Activated CD4-positive, alpha-beta T cell treated with anti-CD3 and anti-CD28 coated beads, Interleukin-2, amount 50 U/mL, for 16 hours (primary cell): Measurements from ENCODE around the gene ABCA1.
"Not testable (repeated sequence)": the region's sequence is repeated elsewhere in the genome, so short reads cannot be mapped to it uniquely, and the experiment has no call there.

Experiments used
- DNase-seq: peaks from one replicate; pipeline ENCODE4 v3.0.0-alpha.2; 2020

Gene ABCA1, protein sequence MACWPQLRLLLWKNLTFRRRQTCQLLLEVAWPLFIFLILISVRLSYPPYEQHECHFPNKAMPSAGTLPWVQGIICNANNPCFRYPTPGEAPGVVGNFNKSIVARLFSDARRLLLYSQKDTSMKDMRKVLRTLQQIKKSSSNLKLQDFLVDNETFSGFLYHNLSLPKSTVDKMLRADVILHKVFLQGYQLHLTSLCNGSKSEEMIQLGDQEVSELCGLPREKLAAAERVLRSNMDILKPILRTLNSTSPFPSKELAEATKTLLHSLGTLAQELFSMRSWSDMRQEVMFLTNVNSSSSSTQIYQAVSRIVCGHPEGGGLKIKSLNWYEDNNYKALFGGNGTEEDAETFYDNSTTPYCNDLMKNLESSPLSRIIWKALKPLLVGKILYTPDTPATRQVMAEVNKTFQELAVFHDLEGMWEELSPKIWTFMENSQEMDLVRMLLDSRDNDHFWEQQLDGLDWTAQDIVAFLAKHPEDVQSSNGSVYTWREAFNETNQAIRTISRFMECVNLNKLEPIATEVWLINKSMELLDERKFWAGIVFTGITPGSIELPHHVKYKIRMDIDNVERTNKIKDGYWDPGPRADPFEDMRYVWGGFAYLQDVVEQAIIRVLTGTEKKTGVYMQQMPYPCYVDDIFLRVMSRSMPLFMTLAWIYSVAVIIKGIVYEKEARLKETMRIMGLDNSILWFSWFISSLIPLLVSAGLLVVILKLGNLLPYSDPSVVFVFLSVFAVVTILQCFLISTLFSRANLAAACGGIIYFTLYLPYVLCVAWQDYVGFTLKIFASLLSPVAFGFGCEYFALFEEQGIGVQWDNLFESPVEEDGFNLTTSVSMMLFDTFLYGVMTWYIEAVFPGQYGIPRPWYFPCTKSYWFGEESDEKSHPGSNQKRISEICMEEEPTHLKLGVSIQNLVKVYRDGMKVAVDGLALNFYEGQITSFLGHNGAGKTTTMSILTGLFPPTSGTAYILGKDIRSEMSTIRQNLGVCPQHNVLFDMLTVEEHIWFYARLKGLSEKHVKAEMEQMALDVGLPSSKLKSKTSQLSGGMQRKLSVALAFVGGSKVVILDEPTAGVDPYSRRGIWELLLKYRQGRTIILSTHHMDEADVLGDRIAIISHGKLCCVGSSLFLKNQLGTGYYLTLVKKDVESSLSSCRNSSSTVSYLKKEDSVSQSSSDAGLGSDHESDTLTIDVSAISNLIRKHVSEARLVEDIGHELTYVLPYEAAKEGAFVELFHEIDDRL (N-terminal part only)

DNA sequence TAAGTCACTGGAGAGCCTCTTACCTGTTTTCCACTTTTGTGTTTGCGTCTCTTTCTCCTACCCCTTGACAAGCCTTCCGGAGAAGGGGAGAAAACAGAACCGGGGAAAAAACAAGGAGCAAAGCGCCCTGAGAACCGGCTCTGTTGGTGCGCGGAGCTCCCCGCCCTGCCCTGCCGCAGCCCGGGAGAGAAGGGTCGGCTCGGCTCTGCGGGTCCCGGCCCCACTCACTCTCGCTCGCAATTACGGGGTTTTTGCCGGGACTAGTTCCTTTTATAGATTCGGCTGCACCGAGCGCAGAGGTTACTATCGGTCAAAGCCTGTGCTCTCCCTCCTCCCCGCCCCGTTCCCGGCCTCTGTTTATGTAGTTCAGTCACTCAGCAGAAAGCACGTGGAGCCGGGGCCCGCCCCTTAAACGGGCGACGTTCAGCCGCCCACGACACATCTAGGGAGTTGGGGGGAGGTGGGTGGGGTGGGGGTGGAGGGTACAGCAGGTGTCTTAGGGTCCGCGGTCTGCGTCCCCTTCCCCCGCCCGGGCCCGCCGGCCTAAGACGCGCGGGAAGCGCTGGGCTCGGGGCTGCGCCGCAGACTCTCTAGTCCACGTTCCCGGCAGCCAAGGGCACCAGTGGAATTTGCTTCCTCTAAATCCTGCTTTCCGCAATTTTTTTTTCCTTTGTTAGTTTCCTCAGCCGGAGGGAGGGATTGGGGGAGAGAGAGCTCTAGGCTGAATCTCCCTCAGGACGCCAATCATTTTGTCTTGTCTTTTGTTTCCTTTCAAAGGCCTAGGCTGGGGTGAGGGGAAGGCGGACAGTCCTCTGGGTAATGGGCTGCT, at the start of gene ABCA1:
ABCA1 (minus strand) TSS at position 244 of the 829 bp plus-strand sequence. CDS start 24,476 bp downstream, outside the sequence.
- DNase-seq: peak; percentile 57

DNA sequence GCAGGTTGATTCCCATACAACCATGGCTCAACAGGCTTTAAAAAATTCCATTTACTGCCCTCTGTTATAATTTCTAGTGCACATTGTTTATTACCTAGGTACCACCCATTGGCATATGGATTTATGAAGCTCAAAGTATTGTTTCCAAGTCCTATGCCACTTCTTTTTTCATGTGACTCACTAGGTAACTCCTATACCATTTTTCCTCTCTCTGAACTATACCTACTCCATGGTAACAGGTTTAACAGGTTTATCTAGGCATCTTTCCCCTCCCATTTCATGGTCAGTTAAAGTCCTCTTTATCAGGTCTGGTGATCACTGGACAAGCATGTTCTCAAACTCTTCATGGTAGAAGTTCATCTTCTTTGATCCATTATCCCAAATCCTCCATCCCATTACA, 49.6 kb upstream of the ABCA1 start:
- no peak for DNase-seq

DNA sequence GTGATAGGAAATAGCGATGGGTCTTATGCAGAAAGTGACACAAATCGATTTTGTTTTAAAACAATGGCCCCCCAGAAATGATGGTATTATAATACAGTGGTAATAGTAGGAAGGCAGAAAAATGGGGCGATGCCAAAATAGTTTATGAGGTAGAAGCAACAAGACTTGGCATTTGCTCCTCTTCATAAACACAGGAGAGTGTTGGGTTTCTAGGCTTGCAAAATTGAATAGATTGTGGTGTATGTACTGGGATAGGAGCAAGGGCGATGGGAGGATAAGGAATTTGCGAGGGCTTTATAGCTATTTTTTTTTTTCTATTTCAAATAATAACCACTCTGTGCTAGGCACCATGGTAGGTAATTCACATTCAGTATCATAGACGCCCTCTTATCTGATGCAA, 49.2 kb upstream of the ABCA1 start:
- no peak for DNase-seq

DNA sequence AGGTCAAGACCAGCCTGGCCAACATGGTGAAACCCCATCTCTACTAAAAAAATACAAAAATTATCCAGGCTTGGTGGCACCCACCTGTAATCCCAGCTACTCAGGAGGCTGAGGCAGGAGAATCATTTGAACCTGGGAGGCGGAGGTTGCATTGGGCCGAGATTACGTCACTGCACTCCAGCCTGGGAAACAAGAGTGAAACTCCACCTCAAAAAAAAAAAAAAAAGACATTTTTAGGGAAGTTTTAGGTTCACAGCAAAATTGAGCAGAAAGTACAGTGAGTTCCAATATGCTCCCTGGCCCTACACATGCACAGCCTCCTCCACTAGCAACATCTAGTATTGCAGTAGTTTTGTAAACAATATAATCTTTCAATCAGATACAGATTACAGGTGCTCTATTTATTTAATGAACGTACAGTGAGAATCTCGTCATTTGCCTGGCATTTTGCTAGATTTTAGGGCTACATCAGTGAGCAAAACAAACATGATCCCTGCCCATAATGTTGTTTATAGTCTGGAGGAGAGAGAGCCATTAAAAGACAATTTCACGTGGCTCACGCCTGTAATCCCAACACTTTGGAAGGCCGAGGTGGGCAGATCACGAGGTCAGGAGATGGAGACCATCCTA, 48.1 kb upstream of the ABCA1 start:
- not testable (repeated sequence) for DNase-seq

DNA sequence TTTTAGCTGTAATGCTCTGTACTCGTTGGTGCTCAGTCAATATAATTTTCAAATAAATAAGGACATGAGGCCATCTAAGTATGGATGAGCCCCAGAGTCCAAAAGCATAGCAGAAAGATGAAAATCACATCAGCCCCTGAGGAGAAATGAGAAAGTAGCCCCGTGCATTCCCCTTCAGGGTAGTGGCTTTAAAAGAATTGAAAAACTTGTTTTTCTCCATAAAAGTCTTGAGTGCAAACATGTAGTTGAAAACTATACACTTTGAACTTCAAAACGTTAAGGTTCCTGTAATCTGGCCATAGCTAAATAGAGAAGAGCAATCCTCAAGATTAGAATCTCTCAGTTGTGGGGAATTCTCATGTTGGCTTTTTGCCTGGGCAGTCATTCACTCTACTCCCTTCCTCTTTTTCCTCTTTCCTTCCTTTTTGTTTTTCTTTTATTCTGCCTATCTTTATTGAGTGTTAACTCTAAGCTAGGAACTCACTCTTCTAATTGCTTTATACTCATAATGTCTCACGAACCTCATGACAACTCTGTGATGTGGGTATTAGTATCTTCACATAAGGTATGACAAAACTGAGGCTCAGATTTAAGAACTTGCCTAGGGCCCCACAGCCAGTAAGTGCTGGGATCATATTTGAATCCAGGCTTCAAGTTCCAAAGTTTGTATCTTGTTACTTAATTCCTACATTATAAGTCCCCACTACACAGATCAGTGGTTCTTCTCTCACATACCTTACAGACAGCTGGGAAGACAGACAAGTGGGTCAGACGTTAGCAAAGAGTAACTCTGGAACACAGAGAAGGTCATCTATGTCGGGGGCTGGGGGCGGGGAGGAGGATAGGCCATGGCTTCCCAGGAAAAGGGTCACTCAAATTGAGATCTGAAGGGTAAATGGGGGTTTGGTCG, 46.4 kb upstream of the ABCA1 start:
- DNase-seq: no peak

DNA sequence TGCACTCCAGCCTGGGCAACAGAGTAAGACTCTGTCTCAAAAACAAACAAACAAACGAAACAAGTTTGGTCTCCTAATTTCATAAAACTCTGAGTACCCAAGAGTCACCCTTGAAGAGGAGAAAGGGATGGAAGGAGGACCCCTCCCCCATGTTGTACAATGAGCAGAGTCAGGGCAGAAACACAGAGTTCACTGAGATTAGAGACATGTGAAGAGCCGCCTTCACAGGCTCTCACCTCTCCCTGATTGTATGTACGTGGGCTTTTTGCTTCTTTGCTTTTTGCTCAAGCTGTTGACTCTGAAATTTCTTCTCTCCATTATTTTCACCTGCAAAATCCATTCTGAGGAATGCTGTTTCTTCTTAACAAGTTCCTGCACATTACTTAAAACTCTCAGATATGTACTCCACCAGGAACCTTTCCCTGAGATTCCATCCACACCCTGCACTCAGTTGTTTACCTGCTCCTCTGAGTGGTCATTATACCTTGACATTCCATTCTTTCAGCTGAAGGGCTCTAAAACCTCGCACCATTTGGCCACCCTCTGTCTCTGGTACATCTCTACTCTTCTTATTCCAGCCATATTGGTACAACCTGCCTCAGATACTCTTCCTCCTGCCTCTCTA, 44.4 kb upstream of the ABCA1 start:
- no peak for DNase-seq

DNA sequence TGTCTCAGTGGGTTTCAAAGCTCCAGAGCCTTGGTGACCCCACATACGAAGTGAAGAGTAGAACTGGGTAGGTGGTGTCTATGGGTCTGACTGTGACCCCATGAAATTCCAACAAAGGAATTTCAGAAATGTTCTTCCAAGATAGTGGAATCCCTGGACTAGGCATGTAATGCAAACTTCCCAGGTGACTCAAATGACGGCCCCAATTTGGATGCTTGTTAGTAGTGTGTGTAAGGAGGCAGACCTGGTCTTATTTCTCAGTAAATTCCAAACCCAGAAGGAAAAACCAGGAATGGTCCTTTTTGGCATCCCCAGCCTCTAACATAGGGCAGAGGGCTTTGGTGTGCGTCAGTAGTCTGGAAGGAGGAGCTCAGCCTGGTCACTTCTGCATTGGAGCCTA, 43.6 kb upstream of the ABCA1 start:
- DNase-seq: no peak

DNA sequence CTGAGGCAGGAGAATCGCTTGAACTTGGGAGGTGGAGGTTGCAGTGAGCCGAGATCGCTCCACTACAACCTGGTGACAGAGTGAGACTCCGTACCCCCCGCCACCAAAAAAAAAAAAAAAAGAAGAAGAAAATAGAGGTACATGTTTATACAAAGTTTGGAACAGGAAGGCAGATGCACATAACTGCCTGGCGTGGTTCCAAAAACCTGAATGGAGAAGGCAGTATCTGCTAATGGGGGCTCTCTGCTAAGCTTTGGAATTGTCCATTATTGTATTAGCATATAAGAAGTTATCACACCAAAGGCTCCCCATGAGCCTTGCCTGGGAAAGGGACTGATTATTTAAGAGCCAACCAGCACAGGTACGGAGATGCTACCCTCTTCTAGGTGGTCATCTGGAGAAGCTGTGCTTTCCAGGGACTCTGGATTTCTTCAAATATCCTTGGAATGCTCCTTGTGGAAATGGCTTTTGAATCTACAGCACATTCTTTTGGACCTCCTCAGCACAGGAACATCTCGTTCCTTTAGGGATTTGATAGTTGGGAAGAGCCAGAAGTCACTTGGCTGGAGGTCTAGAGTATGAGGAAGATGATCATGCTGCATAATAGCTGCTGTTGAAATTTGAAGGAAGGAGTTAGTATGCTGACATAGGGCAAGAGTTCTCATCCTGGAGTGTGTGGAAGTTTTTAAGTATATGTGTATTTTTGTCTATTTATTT, 42.5 kb upstream of the ABCA1 start:
- no peak for DNase-seq

DNA sequence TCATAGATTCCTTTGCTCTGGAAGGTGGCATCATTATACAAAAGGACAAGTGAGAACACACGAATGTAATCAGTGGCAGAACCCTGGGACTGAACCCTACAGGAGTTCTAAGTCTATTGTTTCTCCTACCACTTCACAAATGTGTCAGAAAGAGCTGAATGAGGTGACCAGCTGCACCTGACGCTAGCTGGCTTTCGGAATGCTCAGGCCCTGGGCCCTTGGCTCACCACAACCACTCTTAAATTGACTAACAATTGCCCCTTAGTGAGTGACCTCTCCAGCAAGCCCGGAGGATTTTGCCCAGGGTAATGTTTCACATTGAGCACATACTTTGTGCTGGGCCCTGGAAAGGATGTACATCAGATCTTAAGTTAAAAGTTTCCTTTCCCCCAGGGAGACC, 41.2 kb upstream of the ABCA1 start:
- no peak for DNase-seq

DNA sequence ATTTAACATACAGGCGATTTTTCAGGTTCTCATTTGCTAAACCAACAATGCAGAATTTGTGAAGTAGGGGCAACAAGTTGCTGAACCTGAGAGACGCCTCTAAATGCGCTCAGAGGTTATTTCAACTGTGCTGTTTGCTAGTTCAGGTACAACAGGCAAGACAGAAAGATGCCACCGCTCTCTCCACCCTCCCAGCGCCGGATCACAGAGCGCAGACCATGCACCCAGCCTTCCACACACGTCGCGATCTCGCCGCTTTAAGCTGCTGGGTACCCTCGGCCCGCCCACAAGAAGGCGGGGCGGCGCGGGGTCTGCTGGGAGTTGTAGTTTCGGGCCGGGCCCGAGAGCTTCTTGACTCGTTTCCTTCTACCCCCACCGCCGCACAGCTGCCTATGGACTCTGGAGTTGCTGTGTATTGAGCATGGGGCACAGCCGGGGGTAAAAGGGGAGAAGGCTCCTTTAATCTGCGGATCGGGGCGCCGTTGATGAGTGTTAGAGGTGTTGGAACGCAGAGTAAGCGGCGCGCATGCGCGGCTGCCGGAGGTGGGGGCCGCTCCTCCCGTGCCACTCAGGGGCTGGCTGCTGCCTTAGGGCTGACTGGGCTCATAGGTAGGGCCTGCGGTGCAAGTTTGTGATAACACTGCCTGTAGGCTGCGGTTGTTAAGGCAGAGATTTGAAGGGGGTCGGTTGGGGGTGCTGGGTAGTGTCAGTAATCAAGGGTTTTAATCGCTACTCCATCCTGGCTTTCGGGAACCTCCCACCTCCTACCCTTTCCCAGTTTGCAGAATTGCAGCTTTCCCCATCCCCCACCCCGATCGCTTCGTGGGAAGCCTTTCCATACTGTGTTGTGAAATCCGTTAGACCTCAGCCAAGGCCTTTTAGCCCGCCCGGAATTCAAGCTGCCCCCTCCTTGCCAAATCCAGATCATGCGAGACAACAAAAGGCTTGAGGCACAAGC, 40.3 kb upstream of the ABCA1 start:
- peak; percentile 80 for DNase-seq

DNA sequence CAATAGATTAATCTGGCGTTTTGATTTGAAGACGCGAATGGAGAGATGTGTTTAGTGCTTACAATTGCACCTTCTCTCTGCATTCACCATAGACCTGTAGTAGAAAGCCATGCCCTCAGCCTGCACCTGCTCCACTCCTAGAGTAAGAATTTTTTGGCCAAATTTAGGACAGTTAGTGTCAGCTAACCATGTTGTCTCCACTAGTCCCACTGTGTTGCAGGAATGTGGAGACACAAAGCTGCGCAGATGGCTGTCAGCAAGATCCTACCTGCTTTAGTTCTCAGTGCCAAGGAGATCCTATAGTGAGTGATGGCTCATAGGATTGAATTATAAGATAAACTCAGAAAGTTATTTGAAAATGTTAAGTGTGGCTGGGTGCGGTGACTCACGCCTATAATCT, 35.1 kb upstream of the ABCA1 start:
- DNase-seq: no peak

DNA sequence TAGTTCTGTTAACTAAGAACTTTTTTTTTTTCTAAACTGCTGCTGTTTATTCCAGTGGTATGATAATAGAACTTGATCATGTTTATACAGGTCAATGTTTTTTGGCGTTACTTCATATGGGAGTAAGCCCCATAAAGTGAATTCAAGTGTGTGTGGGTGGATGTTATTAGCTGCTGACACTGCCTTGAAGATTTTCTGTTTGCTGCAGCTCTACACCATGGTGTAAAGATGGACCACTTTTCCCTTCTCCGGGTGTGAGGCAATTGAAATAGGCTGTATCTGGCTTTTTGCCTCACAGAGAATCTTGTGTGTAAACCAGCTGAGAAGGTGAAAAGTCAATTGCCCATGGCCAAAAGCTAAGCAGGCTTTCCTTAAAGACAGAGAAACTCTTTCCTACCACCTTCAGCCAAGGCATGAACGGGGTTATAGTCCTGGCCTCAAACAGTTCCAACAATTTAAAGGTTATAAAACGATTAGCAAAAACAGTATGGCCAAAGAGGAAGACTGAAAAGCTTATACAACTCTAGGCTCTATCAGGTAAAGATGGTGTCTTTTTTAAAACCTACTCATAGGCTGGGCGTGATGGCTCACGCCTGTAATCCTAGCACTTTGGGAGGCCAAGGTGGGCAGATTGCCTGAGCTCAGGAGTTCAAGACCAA, 33.9 kb upstream of the ABCA1 start:
- DNase-seq: no peak

DNA sequence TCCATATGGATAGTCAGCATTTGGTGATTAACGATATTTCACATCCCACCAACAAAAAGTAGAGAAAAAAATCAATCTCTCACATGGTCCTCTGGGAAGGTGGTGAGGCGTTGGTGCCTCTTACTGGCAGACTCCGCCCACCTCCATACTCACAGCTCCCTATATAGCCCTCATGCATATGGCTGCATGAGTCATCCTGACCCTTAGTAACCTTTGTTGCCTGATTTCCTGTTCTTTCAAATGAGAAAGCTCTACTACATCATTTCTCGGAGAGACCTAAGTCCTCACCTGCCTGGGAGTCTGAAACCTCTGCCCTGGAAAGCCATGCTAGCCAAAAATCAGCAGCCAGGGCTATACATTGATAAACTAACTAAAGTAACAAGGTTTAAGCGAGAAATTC, 33.3 kb upstream of the ABCA1 start:
- peak; percentile 81 for DNase-seq

DNA sequence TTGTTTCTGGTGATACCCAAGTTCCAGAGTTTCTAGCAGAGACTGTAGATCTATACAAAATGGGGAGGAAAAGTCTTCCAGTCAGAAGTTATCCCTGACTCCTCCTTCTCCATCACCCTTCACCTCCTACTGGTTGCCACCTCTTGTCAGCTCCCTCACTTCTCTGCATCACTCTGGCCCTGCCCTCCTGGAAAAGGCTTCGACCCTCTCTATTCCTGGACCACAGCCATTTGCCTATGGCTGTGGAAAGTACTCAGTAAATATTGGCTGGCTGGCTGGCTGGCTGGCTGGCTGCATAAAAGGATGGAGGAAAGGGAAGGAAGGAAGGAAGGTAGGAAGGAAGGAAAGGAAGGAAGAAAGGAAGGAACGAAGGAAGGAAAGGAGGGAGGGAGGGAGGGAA, 32.7 kb upstream of the ABCA1 start:
- DNase-seq: no peak

DNA sequence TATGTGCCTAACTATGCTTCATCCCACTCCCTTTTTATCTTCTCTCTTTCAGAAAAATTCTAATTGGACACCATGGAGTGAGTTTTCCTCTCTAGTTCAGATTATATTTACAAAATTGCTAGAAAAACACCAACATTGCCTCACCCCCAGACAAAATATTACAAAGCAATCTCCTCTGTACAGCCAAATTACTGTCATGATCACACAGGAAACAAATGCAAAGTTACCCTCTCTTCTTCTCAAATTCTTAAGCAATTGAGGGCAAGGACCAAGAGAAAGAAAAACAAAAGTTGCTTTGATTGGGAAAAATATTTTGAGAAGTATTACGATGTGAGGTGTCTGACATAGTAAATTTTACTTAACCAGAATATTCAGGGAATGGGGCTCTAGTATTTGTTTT, 30.8 kb upstream of the ABCA1 start:
- no peak for DNase-seq

DNA sequence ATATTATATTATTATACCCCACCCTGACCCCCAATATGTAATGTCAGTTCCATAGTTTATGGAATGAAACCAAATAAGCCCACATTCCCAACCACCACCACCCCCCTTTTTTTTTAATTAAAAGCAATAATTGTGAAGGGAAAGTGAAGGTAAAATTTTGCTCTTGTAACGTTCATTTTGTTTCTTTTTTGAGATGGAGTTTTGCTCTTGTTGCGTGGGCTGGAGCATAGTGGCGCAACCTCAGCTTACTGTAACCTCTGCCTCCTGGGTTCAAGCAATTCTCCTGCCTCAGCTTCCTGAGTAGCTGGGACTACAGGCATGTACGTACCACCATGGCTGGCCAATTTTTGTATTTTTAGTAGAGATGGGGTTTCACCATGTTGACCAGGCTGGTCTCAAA, 30.1 kb upstream of the ABCA1 start:
- not testable (repeated sequence) for DNase-seq

DNA sequence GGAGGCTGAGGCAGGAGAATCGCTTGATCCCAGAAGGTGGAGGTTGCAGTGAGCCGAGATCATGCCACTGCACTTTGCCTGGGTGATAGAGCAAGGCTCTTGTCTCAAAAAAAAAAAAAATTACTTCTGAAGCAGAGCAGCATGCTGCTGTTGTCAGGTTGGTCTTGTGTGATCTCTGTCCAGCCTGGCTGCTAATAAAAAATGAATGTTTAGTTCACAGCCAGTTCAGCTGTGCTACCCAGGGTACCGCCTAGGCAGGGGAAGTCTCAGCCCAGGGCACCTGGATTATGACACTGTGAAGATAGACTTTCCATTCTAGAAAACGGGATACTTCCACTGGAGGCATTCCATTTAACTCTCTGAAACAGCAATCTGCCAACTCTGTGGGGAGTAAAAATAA, 23.5 kb upstream of the ABCA1 start:
- no peak for DNase-seq

DNA sequence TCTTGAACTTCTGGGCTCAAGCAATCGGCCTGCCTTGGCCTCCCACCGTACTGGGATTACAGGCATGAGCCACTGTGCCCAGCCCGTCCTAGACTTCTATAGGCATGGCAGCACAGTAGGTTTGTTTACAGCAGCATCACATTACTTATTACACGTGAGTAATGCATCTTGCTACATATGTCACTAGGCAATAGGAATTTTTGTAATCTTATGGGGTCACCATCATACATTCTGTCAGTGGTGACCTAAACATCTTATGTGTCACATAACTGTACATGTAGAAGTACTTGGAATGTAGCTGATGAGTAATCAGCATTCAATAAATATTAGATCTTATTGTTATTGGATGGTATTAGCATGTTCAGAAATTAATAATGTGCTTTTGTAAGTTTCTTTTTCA, 22.9 kb upstream of the ABCA1 start:
- DNase-seq: no peak
